H1 (cell line): ENCODE results near the gene FBXO28. TPM values are rescaled to one million over a fixed set of nuclear protein-coding genes. Genes with fewer than 3 reads are reported as not detected.
A peak's percentile ranks its signal among the peaks of the same experiment; 100 is the strongest.

Experiments used
- CTCF ChIA-PET: fragments of 300-600 bp; sonication (Branson Sonifier 250); formaldehyde crosslinking; loops from one replicate; lab custom pipeline; 2021; ENCODE audit not compliant: partially characterized antibody; lab: Charles Lee
- POLR2A ChIA-PET: fragments of 300-600 bp; sonication (Branson Sonifier 250); formaldehyde crosslinking; loops from one replicate; lab custom pipeline; 2021; ENCODE audit warnings: inconsistent platforms; ENCODE audit not compliant: partially characterized antibody; lab: Charles Lee
- DNase-seq, 2 experiments: peaks; one replicate each; pipeline versions ENCODE4 v3.0.0 to v3.0.0-alpha.2; 2010 to 2022; ENCODE audit warnings: low spot score in 2 of 2, low read depth in 1 of 2, mixed read lengths in 1 of 2
- FAIRE-seq: peaks from 2 replicates; lab custom pipeline; 2011; peaks lifted over from hg19 to GRCh38; lab: Jason Lieb, UNC
- H2AFZ ChIP-seq: 2 replicates; pipeline ENCODE4 v1.8.1; 2012; ENCODE audit warnings: low read length, inconsistent platforms
- H2AK5ac ChIP-seq: 2 replicates; pipeline ENCODE4 v1.6.1; 2013; ENCODE audit warnings: low read depth, low read length
- H2BK120ac ChIP-seq: replicated peaks from 2 replicates; pipeline ENCODE3; 2013; ENCODE audit warnings: low read depth, low read length, inconsistent platforms
- H2BK12ac ChIP-seq: 2 replicates; pipeline ENCODE4 v1.6.1; 2013; ENCODE audit warnings: low read depth, low read length
- H2BK15ac ChIP-seq: 2 replicates; pipeline ENCODE4 v1.6.1; 2013; ENCODE audit warnings: low read length
- H2BK20ac ChIP-seq: 2 replicates; pipeline ENCODE4 v1.6.1; 2013; ENCODE audit warnings: low read length
- H2BK5ac ChIP-seq: 2 replicates; pipeline ENCODE4 v1.6.1; 2013; ENCODE audit warnings: low read depth, low read length
- H3K14ac ChIP-seq: 2 replicates; pipeline ENCODE4 v1.6.1; 2013; ENCODE audit warnings: inconsistent platforms; ENCODE audit not compliant: insufficient read length
- H3K18ac ChIP-seq: 2 replicates; pipeline ENCODE4 v1.6.1; 2013; ENCODE audit warnings: low read length; ENCODE audit errors: extremely low read depth
- H3K23ac ChIP-seq: 2 replicates; pipeline ENCODE4 v1.6.1; 2013; ENCODE audit warnings: inconsistent platforms; ENCODE audit not compliant: insufficient read length
- H3K23me2 ChIP-seq: 2 replicates; pipeline ENCODE4 v1.6.1; 2013; ENCODE audit warnings: low read depth, low read length
- H3K27ac ChIP-seq: 2 replicates; pipeline ENCODE4 v1.6.1; 2011; ENCODE audit warnings: low read depth, low read length, inconsistent platforms
- H3K27me3 ChIP-seq, 4 experiments: replicated peaks in 1 of 4; 1 replicate in 1 of 4; 2 replicates in 3 of 4; pipeline versions ENCODE4 v1.6.1 to v1.8.1; 2011 to 2013; ENCODE audit warnings: low read length in 3 of 4, mild to moderate bottlenecking in 3 of 4, inconsistent platforms in 2 of 4, mixed read lengths in 2 of 4, moderate library complexity in 1 of 4; ENCODE audit not compliant: control insufficient read depth in 3 of 4, insufficient read depth in 3 of 4; ENCODE audit errors: extremely low read depth in 1 of 4
- H3K36me3 ChIP-seq, 4 experiments: 2 replicates each; pipeline versions ENCODE4 v1.6.1 to v1.8.1; 2011 to 2013; ENCODE audit warnings: mild to moderate bottlenecking in 4 of 4, low read length in 3 of 4, moderate library complexity in 2 of 4, control low read depth in 1 of 4, inconsistent platforms in 1 of 4; ENCODE audit not compliant: insufficient read depth in 4 of 4, control insufficient read depth in 2 of 4
- H3K4ac ChIP-seq: replicated peaks from 2 replicates; pipeline ENCODE3; 2013; ENCODE audit warnings: low read length, low read depth, mixed read lengths, inconsistent platforms; ENCODE audit not compliant: insufficient read length
- H3K4me1 ChIP-seq, 4 experiments: replicated peaks in 1 of 4; 1 replicate in 1 of 4; 2 replicates in 3 of 4; pipeline versions ENCODE4 v1.6.1 to v1.8.1; 2011 to 2013; ENCODE audit warnings: low read length in 3 of 4, inconsistent platforms in 2 of 4, mixed read lengths in 1 of 4; ENCODE audit not compliant: insufficient read depth in 4 of 4, control insufficient read depth in 3 of 4
- H3K4me2 ChIP-seq, 2 experiments: 2 replicates each; pipeline versions ENCODE4 v1.6.1 to v1.8.1; 2011 to 2013; ENCODE audit warnings: low read depth in 2 of 2, low read length in 2 of 2, control low read depth in 1 of 2, inconsistent platforms in 1 of 2, mild to moderate bottlenecking in 1 of 2; ENCODE audit not compliant: insufficient read depth in 1 of 2
- H3K4me3 ChIP-seq, 4 experiments: fragments of 200-600, 300-600 bp in 1 of 4; sonication (generic), shearing (Covaris generic), sonication (Bioruptor Twin) in 1 of 4; 2 replicates each; pipeline versions ENCODE4 v1.5.1 to v1.8.1; 2011 to 2016; ENCODE audit warnings: low read length in 4 of 4, low read depth in 3 of 4, control low read depth in 2 of 4, inconsistent platforms in 2 of 4, mild to moderate bottlenecking in 2 of 4, mixed read lengths in 1 of 4, moderate library complexity in 1 of 4; ENCODE audit not compliant: insufficient read depth in 2 of 4; ENCODE audit errors: extremely low read depth in 1 of 4
- H3K56ac ChIP-seq: replicated peaks from 2 replicates; pipeline ENCODE3; 2013; ENCODE audit warnings: low read depth, mild to moderate bottlenecking, mixed read lengths, low read length, inconsistent platforms; ENCODE audit not compliant: insufficient read length
- H3K79me1 ChIP-seq: 2 replicates; pipeline ENCODE4 v1.6.1; 2013; ENCODE audit warnings: low read depth, low read length, control low read depth
- H3K79me2 ChIP-seq, 2 experiments: 2 replicates each; pipeline versions ENCODE4 v1.6.1 to v1.8.1; 2012 to 2013; ENCODE audit warnings: low read length in 2 of 2, mild to moderate bottlenecking in 2 of 2, inconsistent platforms in 1 of 2; ENCODE audit not compliant: insufficient read depth in 2 of 2, control insufficient read depth in 1 of 2
- H3K9ac ChIP-seq, 4 experiments: replicated peaks in 1 of 4; 1 replicate in 1 of 4; 2 replicates in 3 of 4; pipeline versions ENCODE4 v1.6.1 to v1.8.1; 2011 to 2013; ENCODE audit warnings: low read depth in 3 of 4, low read length in 3 of 4, control low read depth in 2 of 4, mild to moderate bottlenecking in 2 of 4, moderate library complexity in 2 of 4, inconsistent platforms in 1 of 4; ENCODE audit errors: extremely low read depth in 1 of 4
- H3K9me3 ChIP-seq, 2 experiments: 2 replicates each; pipeline versions ENCODE4 v1.6.1 to v1.8.1; 2012 to 2013; ENCODE audit warnings: mild to moderate bottlenecking in 2 of 2, moderate library complexity in 2 of 2, control low read depth in 1 of 2, inconsistent platforms in 1 of 2, low read depth in 1 of 2, low read length in 1 of 2, mixed read lengths in 1 of 2; ENCODE audit not compliant: insufficient read depth in 2 of 2
- H4K20me1 ChIP-seq, 2 experiments: replicated peaks in 1 of 2; 2 replicates each; pipeline versions ENCODE3 to v1.8.1; 2011 to 2013; ENCODE audit warnings: inconsistent platforms in 2 of 2, low read length in 2 of 2, mild to moderate bottlenecking in 1 of 2; ENCODE audit not compliant: insufficient read depth in 2 of 2, control insufficient read depth in 1 of 2
- H4K5ac ChIP-seq: 2 replicates; pipeline ENCODE4 v1.6.1; 2013; ENCODE audit warnings: low read length, low read depth, mixed read lengths, inconsistent platforms; ENCODE audit not compliant: insufficient read length
- H4K8ac ChIP-seq: 2 replicates; pipeline ENCODE4 v1.8.0; 2013; ENCODE audit warnings: mild to moderate bottlenecking, moderate library complexity, low read length, inconsistent platforms; ENCODE audit not compliant: insufficient read depth; ENCODE audit errors: extremely low read depth
- H4K91ac ChIP-seq: replicated peaks from 2 replicates; pipeline ENCODE3; 2013; ENCODE audit warnings: low read length, mixed read lengths, inconsistent platforms; ENCODE audit not compliant: insufficient read length
- ASH2L ChIP-seq: fragments of 200-600, 300-600 bp; sonication (generic); IDR thresholded peaks from one replicate; pipeline ENCODE4 v1.7.1; 2017; ENCODE audit warnings: low read length
- CHD1 ChIP-seq: IDR thresholded peaks from 2 replicates; pipeline ENCODE4 v1.6.1; 2012; ENCODE audit warnings: low read depth, low read length, improper control_type of control experiment
- CHD2 ChIP-seq: IDR thresholded peaks from 2 replicates; pipeline ENCODE4 v1.6.1; 2012; ENCODE audit warnings: low read length, improper control_type of control experiment
- EP300 ChIP-seq, 2 experiments: IDR thresholded peaks; 1 replicate in 1 of 2; 2 replicates in 1 of 2; pipeline ENCODE4 v1.6.1; 2011 to 2012; ENCODE audit warnings: low read depth in 2 of 2, low read length in 2 of 2, mild to moderate bottlenecking in 2 of 2, borderline replicate concordance in 1 of 2, inconsistent platforms in 1 of 2, moderate library complexity in 1 of 2
- FOSL1 ChIP-seq: IDR thresholded peaks from 2 replicates; pipeline ENCODE4 v1.6.1; 2011; ENCODE audit warnings: mild to moderate bottlenecking, low read depth, low read length, moderate library complexity; ENCODE audit not compliant: insufficient read depth
- KDM1A ChIP-seq: fragments of 200-600, 300-600 bp; sonication (generic); IDR thresholded peaks from 2 replicates; pipeline ENCODE4 v1.7.1; 2016; ENCODE audit warnings: mild to moderate bottlenecking, low read length, borderline replicate concordance
- POLR2AphosphoS5 ChIP-seq: IDR thresholded peaks from 2 replicates; pipeline ENCODE4 v1.6.1; 2011; ENCODE audit warnings: low read depth, low read length
- RXRA ChIP-seq: IDR thresholded peaks from 2 replicates; pipeline ENCODE4 v1.6.1; 2011; ENCODE audit warnings: low read depth, mild to moderate bottlenecking, low read length, moderate library complexity; ENCODE audit not compliant: insufficient read depth
- SAP30 ChIP-seq: fragments of 300-600 bp; sonication (generic); IDR thresholded peaks from 2 replicates; pipeline ENCODE4 v1.7.1; 2012; ENCODE audit warnings: low read length, moderate library complexity, mild to moderate bottlenecking, inconsistent platforms; ENCODE audit not compliant: insufficient read depth, insufficient replicate concordance
- TEAD4 ChIP-seq: IDR thresholded peaks from 2 replicates; pipeline ENCODE4 v1.6.1; 2012; ENCODE audit warnings: low read depth, low read length, inconsistent platforms, mixed read lengths
- WGBS, 2 experiments: shearing (Covaris generic) in 1 of 2; methylation state at CpG; one replicate each; pipeline versions ENCODE4 v1.1.6 to v1.1.7; 2013 to 2015; ENCODE audit warnings: low lambda C conversion rate in 2 of 2, mixed read lengths in 2 of 2, inconsistent platforms in 1 of 2, low coverage in 1 of 2, missing lambda C conversion rate in 1 of 2; ENCODE audit not compliant: insufficient replicate concordance in 2 of 2, insufficient coverage in 1 of 2, insufficient read length in 1 of 2; ENCODE audit errors: extremely low coverage in 1 of 2, missing lambda C conversion rate in 1 of 2; 5-methylcytosine and 5-hydroxymethylcytosine counted together
- polyA plus RNA-seq, 7 experiments: library from polyadenylated mRNA; depleted of rRNA in 3 of 7; stranded (reverse) in 5 of 7; unstranded in 2 of 7; fragments of >200 nt in 5 of 7; fragments of 200-250 nt in 2 of 7; gene quantifications; 1 replicate in 5 of 7; 2 replicates in 1 of 7; 4 replicates in 1 of 7; pipeline versions ENCODE4 v1.2.1 to v1.2.3, GENCODE V29; 2011 to 2013; ENCODE audit warnings: missing spikeins in 2 of 7, mixed read lengths in 2 of 7
- total RNA-seq: library from RNA; stranded (reverse); fragmentation: NEBNext Ultra II Directional; extraction: Animal tissue kit (Norgen Biotek cat#: 25700); gene quantifications from 2 replicates; pipeline ENCODE4 v1.2.1, GENCODE V29; 2021
- TF ChIP-seq, protein P1 (sequence below): IDR thresholded peaks from 2 replicates; pipeline ENCODE4 v1.6.1; 2012; ENCODE audit warnings: low read length, inconsistent platforms

FBXO28 gene
- total and polyA plus RNA-seq, 2 of the 8 experiments (the other 6 are each of a cell fraction or from before 2014, with no cell fraction given): 10.3 to 42.5 TPM

DNA sequence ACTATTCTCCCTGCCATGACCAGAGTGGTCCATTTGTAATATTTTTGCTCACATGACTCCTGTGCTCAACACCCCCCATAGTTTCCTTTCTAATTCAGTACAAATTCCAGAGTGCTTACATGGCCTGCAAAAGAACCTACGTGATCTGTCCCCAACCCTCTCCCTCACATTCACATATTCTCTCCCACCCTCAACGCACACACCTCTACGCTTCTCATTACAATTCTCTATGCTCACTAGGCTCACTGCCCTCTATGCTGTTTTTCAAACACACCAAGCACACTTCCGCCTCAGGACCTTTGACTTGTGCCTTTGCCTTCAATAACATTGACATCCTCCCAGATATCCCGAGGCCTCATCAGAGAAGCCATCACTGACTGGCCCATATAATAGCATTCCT is 23.8 kb upstream of the FBXO28 start:
- Histone ChIP-seq H3K4ac (peak overlapping the region; percentile 53), H3K9ac (no peak overlapping the region), H3K4me2 (no peak overlapping the region), H2AK5ac (no peak overlapping the region), H4K20me1 (no peaks in the 10 kb centered on the region), H4K8ac (no peak overlapping the region), H3K56ac (no peak overlapping the region), H3K23ac (no peak overlapping the region), H2BK20ac (no peak overlapping the region), H3K27ac (no peak overlapping the region), H3K27me3 (no peaks in the 10 kb centered on the region), H2AFZ (peak overlapping the region; percentile 74; the same call in 1 of the 2 replicates), H3K79me1 (no peaks in the 10 kb centered on the region), H2BK120ac (no peak overlapping the region), H4K91ac (no peak overlapping the region), H4K5ac (no peak overlapping the region), H2BK5ac (no peak overlapping the region), H2BK12ac (0 out of 2 replicates have a peak overlapping the region, but pooled peaks have one; percentile 9), H3K9me3 (no peaks in the 10 kb centered on the region), H3K14ac (no peak overlapping the region), H3K4me3 (no peak overlapping the region), H2BK15ac (no peak overlapping the region), H3K4me1 (no peaks in the 10 kb centered on the region), H3K36me3 (no peaks in the 10 kb centered on the region), H3K79me2 (no peaks in the 10 kb centered on the region), H3K23me2 (peaks cover 1% of the 10 kb centered on the region; the same call in 1 of the 2 replicates), H3K18ac (no peak overlapping the region; the same call in 1 of the 2 replicates)
- POLR2A ChIA-PET: no interaction called here
- no peak for TF ChIP-seq POLR2AphosphoS5
- no peak for TF ChIP-seq RXRA
- TF ChIP-seq EP300 (IDR thresholded peaks at IDR 0.05; ENCODE audit: borderline replicate concordance in 1 of 2, low read depth in 2 of 2, low read length in 2 of 2): no peak
- no peak for TF ChIP-seq CHD2
- TF ChIP-seq SAP30: no peak
- TF ChIP-seq CHD1: no peak
- TF ChIP-seq ASH2L: no peak
- no peak for TF ChIP-seq KDM1A
- TF ChIP-seq FOSL1: no peak
- TF ChIP-seq, protein P1, sequence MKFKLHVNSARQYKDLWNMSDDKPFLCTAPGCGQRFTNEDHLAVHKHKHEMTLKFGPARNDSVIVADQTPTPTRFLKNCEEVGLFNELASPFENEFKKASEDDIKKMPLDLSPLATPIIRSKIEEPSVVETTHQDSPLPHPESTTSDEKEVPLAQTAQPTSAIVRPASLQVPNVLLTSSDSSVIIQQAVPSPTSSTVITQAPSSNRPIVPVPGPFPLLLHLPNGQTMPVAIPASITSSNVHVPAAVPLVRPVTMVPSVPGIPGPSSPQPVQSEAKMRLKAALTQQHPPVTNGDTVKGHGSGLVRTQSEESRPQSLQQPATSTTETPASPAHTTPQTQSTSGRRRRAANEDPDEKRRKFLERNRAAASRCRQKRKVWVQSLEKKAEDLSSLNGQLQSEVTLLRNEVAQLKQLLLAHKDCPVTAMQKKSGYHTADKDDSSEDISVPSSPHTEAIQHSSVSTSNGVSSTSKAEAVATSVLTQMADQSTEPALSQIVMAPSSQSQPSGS: no peak
- no peak for TF ChIP-seq TEAD4
- DNase-seq (no peak), FAIRE-seq (no peak)
- WGBS, 2 experiments: 86 to 100% methylated on average over 2 to 5 of the region's 5 CpGs
- CTCF ChIA-PET: no interaction called here
